Measurements from ENCODE around the gene PCK2. TPM values are rescaled to one million over a fixed set of nuclear protein-coding genes. Genes with fewer than 3 reads are reported as not detected.

Gene PCK2
- total RNA-seq, 1 experiment from 2014 or later, result 27.1 TPM

DNA sequence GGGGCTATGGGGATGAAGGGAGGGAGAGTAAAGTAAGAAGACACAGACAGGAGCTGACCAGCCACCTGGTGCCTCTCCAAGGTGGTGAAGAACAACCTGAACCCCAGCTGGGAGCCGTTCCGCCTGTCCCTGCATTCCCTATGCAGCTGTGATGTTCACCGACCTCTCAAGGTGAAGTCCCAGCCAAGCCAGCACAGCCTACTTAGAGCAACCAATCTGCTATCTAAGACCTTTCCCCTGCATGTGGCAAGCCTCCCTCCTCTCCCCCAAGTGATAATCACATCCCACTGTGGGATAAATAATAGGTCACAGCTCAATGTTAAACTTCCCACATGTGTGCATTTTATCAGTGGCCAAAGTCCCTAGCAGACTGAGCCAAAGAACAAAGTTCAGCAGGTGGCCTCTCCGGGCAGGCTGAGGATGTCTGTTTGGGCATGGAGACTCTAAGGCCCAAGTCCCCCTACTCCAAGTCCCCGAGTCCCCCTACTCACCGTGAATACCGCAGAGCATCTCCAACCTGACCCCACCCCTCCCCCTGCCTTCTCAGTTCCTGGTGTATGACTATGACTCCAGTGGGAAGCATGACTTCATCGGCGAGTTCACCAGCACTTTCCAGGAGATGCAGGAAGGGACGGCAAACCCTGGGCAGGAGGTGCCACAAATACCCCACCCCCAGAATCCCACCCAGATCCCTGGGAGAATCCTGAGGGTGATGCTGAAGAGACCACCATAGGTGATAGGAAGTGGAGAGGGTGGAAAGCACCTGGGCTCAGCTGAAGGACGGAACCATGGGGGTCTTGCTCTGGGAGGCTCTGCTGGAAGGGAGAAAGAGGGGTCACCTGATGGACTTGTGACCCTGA lies 19.3 kb upstream of the PCK2 start:
- DNase-seq (ENCODE audit: low read depth), result no peak

GRCh38 chr14:24075485-24076301 lies 18.4 kb upstream of the PCK2 start:
- DNase-seq (ENCODE audit: low read depth), result no peak

GRCh38 chr14:24076302-24076601 lies 17.9 kb upstream of the PCK2 start:
- no peak for DNase-seq (ENCODE audit: low read depth)

DNA sequence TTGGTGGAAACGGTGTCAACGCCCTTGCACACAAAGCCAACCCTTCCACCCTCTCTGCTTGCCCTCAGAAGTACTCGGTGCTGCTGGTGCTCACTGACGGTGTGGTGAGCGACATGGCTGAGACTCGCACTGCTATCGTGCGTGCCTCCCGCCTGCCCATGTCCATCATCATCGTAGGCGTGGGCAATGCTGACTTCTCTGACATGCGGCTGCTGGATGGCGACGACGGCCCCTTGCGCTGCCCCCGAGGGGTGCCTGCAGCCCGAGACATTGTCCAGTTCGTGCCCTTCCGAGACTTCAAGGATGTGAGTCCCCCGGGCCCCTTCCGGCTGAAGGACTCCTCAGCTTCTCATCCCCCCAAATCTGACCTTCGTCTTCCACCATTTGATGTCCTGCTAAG lies 17.0 kb upstream of the PCK2 start:
- no peak for DNase-seq (ENCODE audit: low read depth)

DNA sequence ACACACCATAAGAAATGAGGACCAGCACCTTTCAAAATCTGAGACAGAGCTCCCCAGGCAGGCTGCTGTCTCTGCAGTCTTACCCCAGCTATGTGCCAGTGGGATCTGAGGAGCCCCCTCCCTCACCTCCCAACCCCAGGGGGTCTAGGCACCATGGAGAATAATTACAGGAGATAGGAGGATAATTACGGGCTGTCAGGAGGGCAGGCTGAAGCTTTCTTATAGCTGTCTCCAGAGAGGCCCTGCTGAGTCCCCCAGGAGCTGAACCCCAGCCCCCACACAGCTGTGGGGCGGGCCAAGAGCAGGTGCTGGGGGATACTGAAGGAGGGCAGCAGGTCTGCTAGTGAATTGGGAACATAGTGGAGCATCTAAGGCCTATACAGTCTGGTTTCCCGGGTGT lies 16.0 kb upstream of the PCK2 start:
- DNase-seq (ENCODE audit: low read depth), result no peak

GRCh38 chr14:24079491-24080141 lies 14.5 kb upstream of the PCK2 start:
- DNase-seq (ENCODE audit: low read depth), result no peak

DNA sequence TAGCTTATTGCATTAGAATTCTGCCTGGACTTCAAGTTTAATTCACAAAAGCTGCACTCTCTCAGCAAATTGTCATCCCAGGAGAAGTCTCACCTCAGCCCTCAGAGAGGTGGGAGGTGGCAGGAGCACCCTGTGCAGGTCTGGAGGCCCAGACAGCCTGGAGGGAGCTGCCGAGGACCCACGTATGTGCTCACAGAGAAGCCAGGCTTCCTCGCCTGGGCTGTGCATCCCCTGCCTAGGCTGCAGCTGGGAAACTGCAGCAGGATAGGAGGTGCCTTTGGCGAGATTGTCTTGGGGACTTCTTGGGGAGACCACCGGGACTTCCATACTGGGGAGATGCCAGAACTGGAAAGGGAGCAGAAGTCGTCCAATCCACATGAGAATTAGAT lies 14.0 kb upstream of the PCK2 start:
- DNase-seq (ENCODE audit: low read depth), result no peak

DNA sequence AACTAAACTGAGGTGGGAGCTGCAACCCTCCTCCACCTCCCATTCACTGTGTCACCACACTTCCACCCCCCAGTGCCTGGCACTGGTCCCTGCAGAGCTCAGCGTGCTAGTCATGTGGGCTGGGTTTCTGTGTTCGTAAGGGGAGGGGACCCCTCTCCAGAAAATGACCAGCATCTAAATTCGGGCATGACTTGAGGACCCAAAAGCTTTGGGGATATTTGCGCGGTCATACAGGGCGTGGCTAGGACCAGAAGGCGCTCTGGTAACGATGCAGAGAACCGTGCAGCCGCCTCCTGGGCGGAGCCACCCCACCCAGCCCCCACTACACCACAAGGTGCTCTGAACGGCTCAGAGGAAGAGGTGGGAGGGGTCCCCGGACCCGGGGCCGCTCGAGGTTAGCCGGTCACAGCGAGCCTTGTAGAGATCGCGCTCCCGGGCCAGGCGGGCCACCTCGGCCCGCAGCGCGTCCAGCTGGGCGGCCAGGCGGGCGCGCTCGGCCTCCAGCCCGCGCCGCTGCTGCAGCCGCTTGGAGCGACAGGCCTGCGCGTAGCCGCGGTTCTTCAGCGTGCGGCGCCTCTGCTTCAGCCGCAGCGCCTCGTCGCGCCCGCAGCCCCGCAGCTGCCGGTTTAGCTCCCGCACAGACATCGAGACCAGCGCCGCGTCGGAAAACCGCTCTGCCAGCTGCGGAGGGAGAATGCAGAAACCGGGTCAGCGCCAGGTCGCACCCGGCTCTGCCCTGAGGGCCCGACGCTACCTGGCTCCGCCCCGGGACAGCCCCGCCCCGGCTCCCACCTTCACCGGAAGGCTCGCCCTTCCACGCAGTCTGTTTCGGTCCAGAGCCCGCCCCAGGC lies 13.0 kb upstream of the PCK2 start:
- no peak for DNase-seq (ENCODE audit: low read depth)

- DNase-seq (ENCODE audit: low read depth), result no peak
Observed at GRCh38 chr14:24081739-24082211, 12.3 kb upstream of the PCK2 start.

DNA sequence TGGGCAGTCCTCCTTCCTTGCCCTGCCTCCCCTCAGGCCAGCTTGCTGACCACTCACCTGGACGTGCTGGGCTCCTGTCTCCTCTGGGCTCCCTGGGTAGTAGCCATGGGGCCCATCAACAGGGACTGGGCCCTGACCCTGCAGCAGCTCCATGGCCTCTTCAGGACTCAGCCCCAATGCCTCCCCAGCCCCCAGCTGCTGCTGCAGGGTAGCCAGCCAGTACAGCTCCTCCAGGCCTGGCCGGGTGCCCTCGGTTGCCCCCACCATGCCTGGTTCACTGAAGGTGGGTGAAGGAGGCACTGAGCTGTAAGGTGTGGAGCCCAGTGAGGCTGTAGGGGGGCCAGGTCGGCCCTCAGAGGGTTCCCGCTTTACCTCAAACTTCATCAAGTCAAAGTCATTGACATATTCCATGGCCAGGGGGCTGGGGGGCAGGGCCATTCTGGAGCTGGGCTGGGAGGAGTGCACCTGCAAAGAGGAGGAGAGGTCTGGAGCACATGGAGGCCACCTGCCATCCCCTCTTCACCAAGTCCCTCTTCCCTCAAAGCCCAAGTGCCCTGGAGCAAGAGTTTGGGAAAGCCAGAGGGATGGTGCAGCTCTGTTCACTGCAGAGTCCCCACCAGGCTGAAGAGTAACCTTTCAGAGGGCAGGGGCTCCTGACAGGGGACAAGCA lies 11.6 kb upstream of the PCK2 start:
- DNase-seq (ENCODE audit: low read depth), result no peak

- no peak for DNase-seq (ENCODE audit: low read depth)
Observed at GRCh38 chr14:24083462-24083861, 10.6 kb upstream of the PCK2 start.

GRCh38 chr14:24084440-24084839 lies 9.7 kb upstream of the PCK2 start:
- no peak for DNase-seq (ENCODE audit: low read depth)

DNA sequence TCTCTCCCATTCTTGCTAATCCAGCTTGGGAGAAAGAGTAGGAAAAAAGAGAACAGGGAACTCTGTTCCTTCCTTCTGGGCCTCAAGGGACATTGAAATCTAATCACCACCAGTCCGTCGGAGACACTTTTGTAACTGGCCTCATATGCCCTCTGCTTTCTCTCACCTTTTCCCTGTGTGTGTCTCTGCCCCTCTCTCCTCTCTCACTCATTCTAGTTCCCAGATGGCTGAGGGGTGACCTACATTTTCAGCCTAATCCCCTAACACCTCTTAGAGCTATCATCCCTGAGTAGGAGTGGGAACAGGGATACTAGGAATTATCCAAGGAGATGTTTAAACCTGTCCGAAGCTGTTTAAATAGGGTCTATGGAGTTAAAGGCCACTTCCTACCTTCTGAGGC lies 8.9 kb upstream of the PCK2 start:
- no peak for DNase-seq (ENCODE audit: low read depth)

GRCh38 chr14:24086193-24086955 lies 7.7 kb upstream of the PCK2 start:
- DNase-seq (ENCODE audit: low read depth), result no peak

DNA sequence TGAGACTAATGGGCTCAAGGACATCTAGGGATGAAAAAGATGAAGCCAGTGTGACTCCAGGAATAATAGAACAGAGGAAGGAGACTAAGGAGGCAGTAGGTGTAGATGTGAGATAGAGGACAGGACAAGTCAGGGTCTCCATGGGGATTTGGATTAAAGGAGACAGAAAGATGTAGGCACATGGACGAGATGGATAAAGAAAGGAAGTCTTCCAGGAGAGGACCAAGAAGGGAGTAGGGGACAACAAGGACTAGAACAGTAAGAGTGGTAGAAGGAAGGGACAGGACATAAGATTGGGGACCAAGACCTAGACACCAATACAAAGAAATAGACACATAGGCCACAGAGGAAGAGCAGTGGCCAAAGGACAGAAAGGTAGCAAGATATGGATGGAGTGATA lies 7.1 kb upstream of the PCK2 start:
- DNase-seq (ENCODE audit: low read depth), result no peak

DNA sequence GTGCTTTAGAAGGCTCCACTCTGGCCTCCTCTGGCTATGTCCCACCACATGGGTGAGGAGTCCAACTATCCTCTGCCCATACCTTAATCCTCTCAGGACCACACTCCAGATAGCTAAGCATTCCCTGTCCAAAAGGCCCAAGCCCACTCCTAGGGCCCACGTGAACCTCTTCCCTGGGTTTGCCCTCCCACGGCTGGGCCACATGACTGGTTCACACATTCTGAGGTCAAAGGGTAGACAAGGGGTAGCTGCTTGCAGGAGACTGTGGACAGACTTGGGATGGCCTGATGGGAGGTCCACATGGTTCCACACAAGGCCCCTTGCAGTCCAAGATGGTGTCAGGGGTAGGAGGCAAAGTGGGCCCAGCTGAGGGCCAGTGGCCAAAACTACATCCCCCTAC lies 6.0 kb upstream of the PCK2 start:
- DNase-seq (ENCODE audit: low read depth), result no peak

DNA sequence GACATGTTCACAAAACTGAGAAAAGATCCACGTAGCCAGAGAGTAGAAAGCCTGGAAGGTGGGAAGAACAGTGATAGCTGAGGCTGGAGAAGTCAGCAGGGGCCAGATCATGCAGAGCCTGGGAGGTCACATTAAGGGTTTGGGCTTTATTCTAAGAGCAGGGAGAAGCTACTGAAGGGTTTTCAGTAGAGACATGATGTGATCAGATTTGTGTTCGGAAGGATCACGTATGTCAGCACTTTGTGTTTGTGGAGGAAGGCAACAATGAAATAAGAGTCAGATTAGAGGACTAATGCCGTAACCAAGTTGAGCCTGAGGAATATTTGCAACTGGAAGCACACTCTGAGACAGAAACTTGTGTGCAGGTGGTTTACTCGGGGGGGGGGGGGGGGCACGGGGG lies 4.2 kb upstream of the PCK2 start:
- no peak for DNase-seq (ENCODE audit: low read depth)

DNA sequence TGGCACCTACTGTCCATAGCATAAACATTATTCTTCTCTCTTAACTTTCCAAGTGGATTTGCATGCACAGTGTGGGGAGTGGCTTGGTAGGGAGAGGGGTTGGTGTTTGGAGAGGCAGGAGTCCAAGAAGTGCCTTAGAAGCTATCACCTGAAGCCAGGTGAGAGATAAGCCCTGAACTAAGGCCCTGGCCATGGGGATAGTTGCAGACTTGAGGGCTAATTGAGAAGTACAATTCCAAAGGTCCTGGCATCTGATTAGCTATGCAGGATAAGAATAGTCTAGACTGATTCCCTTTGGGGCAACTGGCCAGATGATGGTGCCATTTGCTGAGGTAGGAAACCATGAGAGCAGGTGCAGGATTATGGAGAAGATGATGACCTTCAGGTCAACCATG lies 2.0 kb upstream of the PCK2 start:
- DNase-seq (ENCODE audit: low read depth), result no peak

- DNase-seq (ENCODE audit: low read depth), result no peak
Observed at GRCh38 chr14:24092505-24093206, 1.5 kb upstream of the PCK2 start.

All from HT1080 (cell line).